ENCODE results near the gene STRA6. TPM values are rescaled to one million over a fixed set of nuclear protein-coding genes. Genes with fewer than 3 reads are reported as not detected.

STRA6 gene
- total RNA-seq, 1 experiment from 2014 or later, result 0.54 TPM

- TF ChIP-seq MAX (IDR thresholded peaks at IDR 0.05) (no peak), FOSL1 (IDR thresholded peaks at IDR 0.05; ENCODE audit: low read depth) (no peak), ELF1 (IDR thresholded peaks at IDR 0.05; ENCODE audit: borderline replicate concordance, low read depth) (no peak)
Observed at GRCh38 chr15:74130849-74131627, 71.5 kb downstream of the STRA6 start (continued).

- TF ChIP-seq JUND (IDR thresholded peaks at IDR 0.05) (no peak), YY1 (IDR thresholded peaks at IDR 0.05; ENCODE audit: extremely low read depth, insufficient replicate concordance, low read depth, low read length) (no peak), EGR1 (IDR thresholded peaks at IDR 0.05; ENCODE audit: low read depth) (no peak), SP1 (IDR thresholded peaks at IDR 0.05; ENCODE audit: low read depth) (no peak), CEBPB (IDR thresholded peaks at IDR 0.05; ENCODE audit: low read depth) (no peak)
- Histone ChIP-seq H3K27me3 (ENCODE audit: insufficient read depth, low read length) (no peaks in the 10 kb centered on the region), H3K79me2 (ENCODE audit: insufficient read depth, low read length) (no peaks in the 10 kb centered on the region), H4K20me1 (ENCODE audit: insufficient read depth) (no peaks in the 10 kb centered on the region), H3K4me2 (ENCODE audit: low read length) (no peak within 1 kb of the TSS), H2AFZ (ENCODE audit: low read depth, low read length, poor library complexity, severe bottlenecking) (no peak within 1 kb of the TSS), H3K27ac (ENCODE audit: low read depth, low read length) (no peak within 1 kb of the TSS), H3K9me3 (ENCODE audit: control insufficient read depth in 1 of 2, insufficient read depth in 1 of 2, low read depth in 1 of 2, low read length in 2 of 2) (no peaks in the 10 kb centered on the region), H3K36me3 (ENCODE audit: control insufficient read depth in 1 of 2, insufficient read depth in 2 of 2, low read length in 2 of 2) (no peaks in the 10 kb centered on the region), H3K9ac (ENCODE audit: low read length) (no peak within 1 kb of the TSS), H3K9me2 (ENCODE audit: insufficient read depth) (no peaks in the 10 kb centered on the region), H3K4me3 (replicated peaks in 1 of 2; ENCODE audit: low read depth in 1 of 2, low read length in 2 of 2) (no peak within 1 kb of the TSS), H3K4me1 (ENCODE audit: control insufficient read depth in 1 of 2, insufficient read depth in 2 of 2, low read length in 2 of 2) (peaks cover 0 to 9% of the 10 kb centered on the region in 2 experiments; a peak in 2 of 4 replicates)
- RAD21 ChIA-PET (ENCODE audit: low non-redundant PET in 1 of 2, low total read pairs in 2 of 2, uncharacterized antibody in 2 of 2, unreplicated experiment in 2 of 2), result no interaction called here
- BruUV-seq (replicated peaks), result no TSS peak
- intact Hi-C loops (cut with micrococcal nuclease), result no loop called here
- CTCF ChIA-PET, result interaction anchor here (2.5 kb wide), 1 partner anchor 178 kb away, joined by 10 read pairs; no protein-coding TSS in a partner anchor
- ATAC-seq (no peak), DNase-seq (ENCODE audit: low read depth, low spot score) (no peak)
- POLR2A ChIA-PET, result no interaction called here
Observed at GRCh38 chr15:74130155-74130848, 72.3 kb downstream of the STRA6 start, which contains the start of gene ISLR2. Gene ISLR2 (plus strand): TSS chr15:74130586. CDS start chr15:74132755, 2,169 bp downstream.

Measured in HCT116 (cell line).